ENCODE data around the gene CTLA4.

Gene CTLA4

GRCh38 chr2:203892207-203892606 is 24.6 kb downstream of the CTLA4 start:
- no peak for DNase-seq (ENCODE audit: low read depth)

GRCh38 chr2:203893401-203893800 is 25.8 kb downstream of the CTLA4 start:
- no peak for DNase-seq (ENCODE audit: low read depth)

- no peak for DNase-seq (ENCODE audit: low read depth)
Measured at GRCh38 chr2:203893840-203894239, 26.3 kb downstream of the CTLA4 start.

GRCh38 chr2:203894262-203894661 is 26.7 kb downstream of the CTLA4 start:
- DNase-seq (ENCODE audit: low read depth): no peak

- no peak for DNase-seq (ENCODE audit: low read depth)
Measured at GRCh38 chr2:203897544-203897943, 30.0 kb downstream of the CTLA4 start.

GRCh38 chr2:203898657-203899056 is 31.1 kb downstream of the CTLA4 start:
- DNase-seq (ENCODE audit: low read depth): no peak

GRCh38 chr2:203900253-203900652 is 32.7 kb downstream of the CTLA4 start:
- no peak for DNase-seq (ENCODE audit: low read depth)

- DNase-seq (ENCODE audit: low read depth): no peak
Measured at GRCh38 chr2:203904022-203904421, 36.5 kb downstream of the CTLA4 start.

- no peak for DNase-seq (ENCODE audit: low read depth)
Measured at GRCh38 chr2:203905656-203906055, 38.1 kb downstream of the CTLA4 start.

- DNase-seq (ENCODE audit: low read depth): no peak
Measured at GRCh38 chr2:203908066-203908796, 40.7 kb downstream of the CTLA4 start.

GRCh38 chr2:203908797-203909185 is 41.2 kb downstream of the CTLA4 start:
- no peak for DNase-seq (ENCODE audit: low read depth)

- no peak for DNase-seq (ENCODE audit: low read depth)
Measured at GRCh38 chr2:203909261-203909967, 41.8 kb downstream of the CTLA4 start.

GRCh38 chr2:203909974-203910373 is 42.4 kb downstream of the CTLA4 start:
- no peak for DNase-seq (ENCODE audit: low read depth)

- DNase-seq (ENCODE audit: low read depth): no peak
Measured at GRCh38 chr2:203913947-203914346, 46.4 kb downstream of the CTLA4 start.

GRCh38 chr2:203914546-203915182 is 47.1 kb downstream of the CTLA4 start:
- no peak for DNase-seq (ENCODE audit: low read depth)

- no peak for DNase-seq (ENCODE audit: low read depth)
Measured at GRCh38 chr2:203915256-203915655, 47.7 kb downstream of the CTLA4 start.

GRCh38 chr2:203916756-203917155 is 49.2 kb downstream of the CTLA4 start:
- DNase-seq (ENCODE audit: low read depth): no peak

- no peak for DNase-seq (ENCODE audit: low read depth)
Measured at GRCh38 chr2:203918264-203918663, 50.7 kb downstream of the CTLA4 start.

- no peak for DNase-seq (ENCODE audit: low read depth)
Measured at GRCh38 chr2:203918839-203919238, 51.3 kb downstream of the CTLA4 start.
